ENCODE measurements around the gene FAM193A. TPM values are rescaled to one million over a fixed set of nuclear protein-coding genes. Genes with fewer than 3 reads are reported as not detected.
"Not testable (repeated sequence)": the region's sequence is repeated elsewhere in the genome, so short reads cannot be mapped to it uniquely, and the experiment has no call there.

FAM193A gene
- polyA plus RNA-seq, 4 donors, result 25.1 to 29.4 (median 27.4) TPM

GRCh38 chr4:2599304-2599654 is 62.8 kb downstream of the FAM193A start:
- DNase-seq (ENCODE audit: low read depth in 4 of 4, low spot score in 3 of 4), result no peak

- no peak for DNase-seq (ENCODE audit: low read depth in 4 of 4, low spot score in 3 of 4)
These were observed 64.4 kb downstream of the FAM193A start for GRCh38 chr4:2600878-2601277.

GRCh38 chr4:2604614-2605013 is 68.2 kb downstream of the FAM193A start:
- no peak for DNase-seq (ENCODE audit: low read depth in 4 of 4, low spot score in 3 of 4)

DNA sequence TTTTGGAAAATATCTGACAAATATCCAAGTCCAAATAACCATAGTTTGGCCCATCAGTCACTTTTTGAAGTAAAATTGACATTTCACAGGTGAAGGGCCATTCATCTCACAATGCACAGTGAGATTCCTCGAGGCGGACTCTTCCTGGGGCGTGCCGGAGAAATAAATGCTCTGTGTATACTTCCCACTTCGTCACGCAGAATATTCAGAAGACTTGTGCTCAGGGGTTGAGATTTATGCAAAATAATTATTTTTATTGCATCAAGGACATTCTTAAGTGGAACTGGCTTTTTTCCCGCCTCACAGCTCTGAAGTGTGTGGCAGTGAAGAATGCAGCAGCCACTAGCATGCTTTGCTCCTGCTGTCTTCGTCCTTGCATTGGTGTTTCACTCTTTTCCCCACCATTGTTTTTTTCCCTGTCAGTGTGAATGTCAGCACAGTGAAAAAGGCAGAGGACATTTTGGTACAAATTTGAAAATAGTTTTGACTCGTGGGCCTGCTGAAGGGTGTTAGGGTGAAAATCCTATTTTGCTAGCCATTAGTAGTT is 70.6 kb downstream of the FAM193A start:
- DNase-seq (ENCODE audit: low read depth in 4 of 4, low spot score in 3 of 4), result no peak

DNA sequence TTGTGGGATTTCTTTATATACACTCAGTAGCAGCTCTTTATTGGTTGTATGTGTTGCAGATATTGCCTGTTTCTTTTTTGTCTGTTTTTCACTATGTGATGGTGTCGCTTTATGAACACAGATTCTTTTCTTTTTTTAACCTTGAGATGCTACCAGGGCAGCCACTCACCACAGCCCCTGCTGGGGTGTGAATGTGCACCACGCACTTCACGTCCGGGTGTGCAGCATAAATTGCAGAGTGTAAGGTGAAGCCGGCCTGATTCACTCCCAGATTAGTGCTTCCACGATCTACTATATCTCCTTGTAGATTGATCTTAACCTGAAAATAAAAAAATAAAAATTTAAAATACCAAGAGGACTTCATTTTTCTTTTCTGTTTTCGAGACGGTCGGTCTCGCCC is 71.4 kb downstream of the FAM193A start:
- DNase-seq (ENCODE audit: low read depth in 4 of 4, low spot score in 3 of 4), result no peak

- DNase-seq (ENCODE audit: low read depth in 4 of 4, low spot score in 3 of 4), result no peak
These were observed 71.8 kb downstream of the FAM193A start for GRCh38 chr4:2608291-2608690.

- DNase-seq (ENCODE audit: low read depth in 4 of 4, low spot score in 3 of 4), result no peak
These were observed 79.4 kb downstream of the FAM193A start for GRCh38 chr4:2615821-2616220.

DNA sequence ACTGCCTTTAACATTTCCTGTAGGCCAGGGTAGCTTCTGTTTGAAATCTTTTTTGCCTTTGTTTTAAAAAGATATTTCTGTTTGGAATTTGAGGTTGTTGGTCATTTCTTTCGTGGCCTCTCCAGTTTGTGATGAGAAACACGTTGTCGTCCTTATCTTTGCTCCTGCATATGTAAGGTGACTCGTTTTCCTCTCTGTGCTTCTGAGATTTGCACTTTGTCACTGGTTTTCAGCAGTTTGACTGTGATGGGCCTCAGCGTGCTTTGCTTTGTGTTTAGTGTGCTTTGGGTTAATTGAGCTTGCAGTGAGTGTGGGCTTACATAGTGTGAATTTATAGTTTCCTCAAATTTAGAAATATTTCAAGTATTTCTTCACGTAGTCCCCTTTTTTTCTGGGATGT is 81.5 kb downstream of the FAM193A start:
- no peak for DNase-seq (ENCODE audit: low read depth in 4 of 4, low spot score in 3 of 4)

- DNase-seq (ENCODE audit: low read depth in 4 of 4, low spot score in 3 of 4), result not testable (repeated sequence)
These were observed 82.3 kb downstream of the FAM193A start for GRCh38 chr4:2618729-2619128.

DNA sequence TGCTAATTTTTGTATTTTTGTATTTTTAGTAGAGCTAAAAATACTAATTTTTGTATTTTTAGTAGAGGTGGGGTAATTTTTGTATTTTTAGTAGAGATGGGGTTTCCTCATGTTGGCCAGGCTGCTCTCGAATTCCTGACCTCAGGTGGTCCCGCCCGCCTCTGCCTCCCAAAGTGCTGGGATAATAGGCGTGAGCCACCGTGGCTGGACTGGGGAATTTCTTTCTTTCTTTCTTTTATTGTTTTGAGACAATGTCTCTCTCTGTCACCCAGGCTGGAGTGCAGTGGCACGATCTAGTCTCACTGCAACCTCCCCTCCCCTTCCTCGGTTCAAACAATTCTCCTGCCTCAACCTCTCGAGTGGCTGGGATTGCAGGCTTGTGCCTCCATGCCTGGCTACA is 83.0 kb downstream of the FAM193A start:
- no peak for DNase-seq (ENCODE audit: low read depth in 4 of 4, low spot score in 3 of 4)

GRCh38 chr4:2621419-2621818 is 85.0 kb downstream of the FAM193A start:
- DNase-seq (ENCODE audit: low read depth in 4 of 4, low spot score in 3 of 4), result no peak

DNA sequence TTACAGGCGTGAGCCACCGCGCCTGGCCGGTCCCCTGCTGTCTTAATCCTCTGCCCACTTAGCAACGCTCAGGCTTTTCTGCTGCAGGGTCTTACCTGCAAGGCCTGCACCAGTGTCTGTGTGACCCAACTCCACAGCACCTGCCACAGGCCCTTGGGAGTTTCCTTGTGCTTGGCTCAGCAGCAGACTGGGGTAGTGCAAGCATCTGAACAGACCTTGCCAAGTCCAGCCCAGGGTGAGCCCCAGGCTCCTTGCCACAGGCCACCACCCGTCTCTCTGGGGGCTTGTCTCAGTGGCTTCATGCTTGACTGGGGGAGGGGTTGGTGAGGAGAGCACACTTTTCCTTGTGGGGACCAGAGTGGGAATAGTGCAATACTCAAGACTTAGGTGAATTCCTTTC is 87.0 kb downstream of the FAM193A start:
- no peak for DNase-seq (ENCODE audit: low read depth in 4 of 4, low spot score in 3 of 4)

DNA sequence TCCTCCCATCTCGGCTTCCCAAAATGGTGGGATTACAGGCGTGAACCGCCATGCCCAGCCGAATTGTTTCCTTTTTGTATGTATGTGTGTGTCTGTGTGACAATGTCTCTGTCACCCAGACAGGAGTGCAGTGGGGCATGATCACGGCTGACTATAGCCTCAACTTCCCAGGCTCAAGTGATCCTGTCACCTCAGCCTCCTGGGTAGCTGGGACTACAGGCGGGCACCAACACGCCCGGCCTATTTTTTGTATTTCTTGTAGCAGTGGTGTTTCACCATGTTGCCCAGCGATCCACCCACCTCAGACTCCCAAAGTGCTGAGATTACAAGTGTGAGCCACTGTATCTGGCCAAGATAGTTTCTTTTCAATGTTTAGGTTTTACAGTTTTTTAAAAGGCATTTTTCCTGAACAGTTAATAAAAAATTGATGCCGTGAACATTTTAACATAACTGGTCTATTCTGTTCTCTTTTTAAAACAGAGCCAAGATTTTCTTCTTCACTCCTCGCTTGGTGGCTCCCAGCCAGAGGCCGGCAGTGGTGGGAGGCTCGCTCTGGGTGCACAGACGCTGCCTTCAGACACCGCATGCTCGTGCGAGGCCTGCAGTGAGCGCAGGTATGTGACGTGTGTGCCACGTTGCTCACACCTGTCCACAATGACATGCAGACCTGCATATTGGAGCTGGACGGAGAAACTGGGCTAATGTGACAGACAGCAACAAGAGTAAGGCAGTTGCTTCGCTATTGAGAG is 88.5 kb downstream of the FAM193A start:
- no peak for DNase-seq (ENCODE audit: low read depth in 4 of 4, low spot score in 3 of 4)

DNA sequence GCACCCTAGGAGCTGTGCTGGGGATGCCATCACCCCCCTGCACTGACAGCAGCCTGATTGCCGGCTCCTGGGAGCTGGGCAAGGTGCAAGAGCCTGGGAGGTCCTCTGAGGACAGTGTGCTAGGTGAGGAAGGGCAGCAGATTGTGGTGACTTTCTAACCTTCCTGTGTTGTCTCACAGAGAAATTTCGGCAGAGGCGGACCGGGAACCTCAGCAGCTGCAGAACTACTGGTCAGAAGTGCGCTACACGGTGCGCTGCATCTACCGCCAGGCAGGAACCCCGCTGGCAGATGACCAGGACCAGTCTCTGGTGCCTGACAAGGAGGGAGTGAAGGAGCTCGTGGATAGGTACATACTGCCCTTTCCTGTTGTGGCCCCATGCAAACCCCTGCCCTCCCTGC is 89.8 kb downstream of the FAM193A start:
- no peak for DNase-seq (ENCODE audit: low read depth in 4 of 4, low spot score in 3 of 4)

- DNase-seq (ENCODE audit: low read depth in 4 of 4, low spot score in 3 of 4), result no peak
These were observed 94.3 kb downstream of the FAM193A start for GRCh38 chr4:2630556-2631273.

GRCh38 chr4:2634014-2634413 is 97.6 kb downstream of the FAM193A start:
- no peak for DNase-seq (ENCODE audit: low read depth in 4 of 4, low spot score in 3 of 4)

DNA sequence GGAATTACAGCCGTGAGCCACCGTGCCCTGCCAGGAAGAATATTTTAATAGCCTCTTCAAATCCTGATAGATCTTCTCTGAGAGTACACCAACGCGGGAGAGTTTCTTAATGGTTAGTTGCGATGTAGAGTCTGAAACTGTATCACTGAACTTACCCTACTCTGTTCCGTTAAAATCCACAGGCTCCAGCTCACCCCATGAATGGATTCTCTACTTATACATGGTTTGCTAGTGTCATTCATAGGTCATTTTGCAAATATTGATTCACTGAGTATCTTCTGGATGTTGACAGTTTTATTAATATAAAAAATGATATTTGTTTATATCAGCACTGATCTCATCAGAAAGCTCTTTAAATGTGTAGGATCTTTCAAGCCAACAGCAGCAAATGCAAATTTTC is 99.9 kb downstream of the FAM193A start:
- no peak for DNase-seq (ENCODE audit: low read depth in 4 of 4, low spot score in 3 of 4)

DNA sequence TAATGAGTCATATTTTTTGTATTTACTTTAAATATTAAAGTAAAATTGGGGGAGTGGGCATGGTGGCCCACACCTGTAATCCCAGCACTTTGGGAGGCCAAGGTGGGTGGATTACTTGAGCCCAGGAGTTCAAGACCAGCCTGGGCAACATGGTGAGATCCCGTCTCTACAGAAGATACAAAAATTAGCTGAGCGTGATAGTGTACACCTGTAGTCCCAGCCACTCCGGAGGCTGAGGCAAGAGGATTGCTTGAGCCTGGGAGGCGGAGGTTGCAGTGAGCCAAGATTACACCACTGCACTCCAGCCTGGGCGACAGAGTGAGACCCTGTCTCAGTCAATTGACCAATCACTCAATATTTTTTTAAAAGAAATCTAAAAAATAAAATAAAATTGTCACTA is 100.5 kb downstream of the FAM193A start:
- DNase-seq (ENCODE audit: low read depth in 4 of 4, low spot score in 3 of 4), result not testable (repeated sequence)

DNA sequence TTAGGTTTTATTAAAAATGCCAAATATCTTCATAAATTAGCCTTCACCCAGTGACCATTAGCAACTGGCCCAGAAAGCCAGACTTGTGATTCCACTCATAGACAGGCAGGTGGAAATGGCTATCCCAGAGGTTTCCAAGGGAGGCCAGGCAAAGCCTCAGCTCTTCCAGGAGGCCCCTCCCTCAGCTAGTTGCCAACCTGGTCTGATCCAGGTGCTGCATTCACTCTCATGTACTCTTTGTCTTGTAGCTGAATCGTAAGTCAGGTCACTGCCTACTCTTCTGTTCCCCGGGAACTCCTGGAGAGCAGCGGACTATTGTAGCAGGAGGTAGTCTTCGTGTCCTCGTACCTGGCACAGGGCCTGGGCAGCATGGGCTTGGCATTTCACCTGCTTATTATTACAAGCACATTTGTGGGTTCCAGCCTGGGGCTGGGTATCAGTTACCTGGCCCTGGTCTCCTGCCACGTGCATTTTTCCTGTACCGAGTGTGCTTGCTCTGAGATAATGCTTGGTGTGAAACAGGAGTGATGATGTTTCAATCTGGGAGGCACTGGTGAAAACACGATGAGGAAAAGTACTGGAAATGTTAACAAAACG is 101.6 kb downstream of the FAM193A start:
- no peak for DNase-seq (ENCODE audit: low read depth in 4 of 4, low spot score in 3 of 4)

- DNase-seq (ENCODE audit: low read depth in 4 of 4, low spot score in 3 of 4), result no peak
These were observed 102.3 kb downstream of the FAM193A start for GRCh38 chr4:2638730-2639129.

GRCh38 chr4:2642968-2643367 is 106.5 kb downstream of the FAM193A start:
- no peak for DNase-seq (ENCODE audit: low read depth in 4 of 4, low spot score in 3 of 4)

GRCh38 chr4:2643555-2643954 is 107.1 kb downstream of the FAM193A start:
- DNase-seq (ENCODE audit: low read depth in 4 of 4, low spot score in 3 of 4), result no peak

Measured in left renal pelvis (tissue), 4 donors.